HL-60 (cell line): Measurements from ENCODE around the gene METTL2B.
"Not testable (repeated sequence)": the region's sequence is repeated elsewhere in the genome, so short reads cannot be mapped to it uniquely, and the experiment has no call there.

Source experiments
- CTCF ChIP-seq: IDR thresholded peaks from one replicate; pipeline ENCODE4 v1.5.1; 2011; ENCODE audit warnings: low read length, control low read depth, inconsistent platforms; ENCODE audit not compliant: insufficient read depth
- GABPA ChIP-seq: IDR thresholded peaks from 2 replicates; pipeline ENCODE4 v1.6.1; 2012; ENCODE audit warnings: low read depth
- POLR2AphosphoS5 ChIP-seq: IDR thresholded peaks from 2 replicates; pipeline ENCODE4 v1.6.1; 2012; ENCODE audit warnings: low read depth
- REST ChIP-seq: IDR thresholded peaks from 2 replicates; pipeline ENCODE4 v1.6.1; 2012; ENCODE audit warnings: low read depth; ENCODE audit not compliant: insufficient replicate concordance
- SPI1 ChIP-seq: IDR thresholded peaks from 2 replicates; pipeline ENCODE4 v1.6.1; 2012; ENCODE audit warnings: low read depth, mild to moderate bottlenecking, borderline replicate concordance

GRCh38 chr7:128554394-128554793, 77.8 kb downstream of the METTL2B start:
- not testable (repeated sequence) for TF ChIP-seq POLR2AphosphoS5, CTCF, GABPA, REST, SPI1
